SJSA1 (cell line): ENCODE measurements around the gene RASGRP4. TPM values are rescaled to one million over a fixed set of nuclear protein-coding genes. Genes with fewer than 3 reads are reported as not detected.
"Not testable (repeated sequence)": the region's sequence is repeated elsewhere in the genome, so short reads cannot be mapped to it uniquely, and the experiment has no call there.

Source experiments
- DNase-seq, 2 experiments: peaks; one replicate each; pipeline ENCODE4 v3.0.0-alpha.2; 2015 to 2020; ENCODE audit warnings: low spot score in 2 of 2, low read depth in 1 of 2
- H3K27ac ChIP-seq: fragments of 250-450 bp; sonication (Bioruptor Pico); 2 replicates; pipeline ENCODE4 v1.5.1; 2020; ENCODE audit warnings: mild to moderate bottlenecking, moderate library complexity
- H3K27me3 ChIP-seq: fragments of 250-450 bp; sonication (Bioruptor Pico); replicated peaks from 2 replicates; pipeline ENCODE4 v1.5.1; 2020; ENCODE audit warnings: mild to moderate bottlenecking, moderate library complexity
- H3K36me3 ChIP-seq: fragments of 250-450 bp; sonication (Bioruptor Pico); 2 replicates; pipeline ENCODE4 v1.5.1; 2020; ENCODE audit warnings: mild to moderate bottlenecking
- H3K4me1 ChIP-seq: fragments of 250-450 bp; sonication (Bioruptor Pico); replicated peaks from 2 replicates; pipeline ENCODE4 v1.6.1; 2021; ENCODE audit warnings: mild to moderate bottlenecking
- H3K4me3 ChIP-seq: fragments of 250-450 bp; sonication (Bioruptor Pico); 2 replicates; pipeline ENCODE4 v1.5.1; 2020; ENCODE audit warnings: mild to moderate bottlenecking
- H3K9me3 ChIP-seq: fragments of 250-450 bp; sonication (Bioruptor Pico); replicated peaks from 2 replicates; pipeline ENCODE4 v1.5.1; 2020; ENCODE audit warnings: mild to moderate bottlenecking
- total RNA-seq: library from RNA; depleted of rRNA; stranded (reverse); fragments of >200 nt; shearing (Covaris generic); gene quantifications from 2 replicates; pipeline ENCODE4 v1.2.3, GENCODE V29; 2014

Gene RASGRP4
- total RNA-seq, 1 experiment from 2014 or later = not detected

DNA sequence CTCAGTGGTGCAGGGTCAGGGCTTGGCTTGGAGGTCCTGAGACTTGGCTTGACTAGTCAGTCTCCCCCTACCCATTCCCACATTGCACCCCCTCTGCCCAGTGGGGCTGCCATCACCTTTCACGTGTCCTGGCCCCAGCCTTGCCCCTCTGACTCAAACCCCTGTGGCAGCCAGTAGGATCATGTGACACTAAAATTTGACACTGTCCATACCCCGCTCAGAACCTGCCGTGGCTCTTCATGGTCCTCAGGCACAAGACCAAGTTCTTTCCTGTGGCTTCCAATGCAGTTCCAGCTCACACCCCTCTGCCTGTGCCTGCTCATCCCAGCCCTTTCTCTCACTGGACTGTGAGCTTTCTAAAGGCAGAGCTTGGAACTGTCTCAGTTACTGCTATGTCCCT, 49.4 kb downstream of the RASGRP4 start:
- no peak overlapping the region for H3K27ac ChIP-seq

DNA sequence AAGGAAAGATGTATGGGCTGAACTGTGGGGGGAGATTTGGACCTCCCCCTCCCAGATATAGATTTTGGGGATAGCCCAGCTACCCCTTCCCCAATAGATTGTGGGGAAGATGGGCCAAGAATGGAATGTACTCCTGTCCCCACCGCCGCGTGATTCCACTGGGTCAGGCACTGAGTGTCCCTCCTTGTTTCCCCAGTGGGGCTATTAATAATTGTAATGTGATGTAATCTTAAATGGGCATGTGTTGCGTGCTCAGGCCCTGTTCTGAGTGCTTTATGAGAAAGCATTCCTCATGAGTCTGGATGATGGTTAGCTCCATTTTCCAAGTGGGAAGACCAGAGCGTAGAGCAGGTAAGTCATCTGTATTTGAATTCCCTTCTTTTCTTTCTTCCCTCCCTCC, 50.3 kb downstream of the RASGRP4 start:
- Histone ChIP-seq H3K4me3 (peak overlapping the region; percentile 84), H3K36me3 (peaks cover 46% of the 10 kb centered on the region), H3K4me1 (peaks cover 11% of the 10 kb centered on the region), H3K9me3 (no peaks in the 10 kb centered on the region), H3K27me3 (no peaks in the 10 kb centered on the region), H3K27ac (no peak overlapping the region)
- peak in 1 of 2 experiments; percentile 13 for DNase-seq

More for the DNA sequence above, 49.4 kb downstream of the RASGRP4 start:
- Histone ChIP-seq H3K9me3 (no peaks in the 10 kb centered on the region), H3K27me3 (no peaks in the 10 kb centered on the region), H3K36me3 (peaks cover 55% of the 10 kb centered on the region), H3K4me1 (peaks cover 11% of the 10 kb centered on the region), H3K4me3 (no peak overlapping the region)
- no peak for DNase-seq

- peak overlapping the region; percentile 84 for H3K4me3 ChIP-seq
- no peak for DNase-seq
- peaks cover 11% of the 10 kb centered on the region for H3K4me1 ChIP-seq
- peak overlapping the region; percentile 83 for H3K27ac ChIP-seq
- no peaks in the 10 kb centered on the region for H3K27me3 ChIP-seq
- no peaks in the 10 kb centered on the region for H3K9me3 ChIP-seq
- peaks cover 42% of the 10 kb centered on the region for H3K36me3 ChIP-seq
Observed at GRCh38 chr19:38375098-38375493, 50.9 kb downstream of the RASGRP4 start.

- peak within 1 kb of the TSS; percentile 83 for H3K27ac ChIP-seq
- peaks cover 11% of the 10 kb centered on the region for H3K4me1 ChIP-seq
- peak within 1 kb of the TSS; percentile 84 for H3K4me3 ChIP-seq
- DNase-seq = peak; percentile 96 to 99
- H3K9me3 ChIP-seq = no peaks in the 10 kb centered on the region
- peaks cover 36% of the 10 kb centered on the region for H3K36me3 ChIP-seq
- H3K27me3 ChIP-seq = 0 out of 2 replicates have a peak, but pooled peaks cover under 1% of the 10 kb centered on the region
Observed at GRCh38 chr19:38374332-38375097, 51.5 kb downstream of the RASGRP4 start, which contains the start of gene PSMD8. Gene PSMD8 (plus strand): TSS chr19:38374571. CDS start chr19:38374602, 31 bp downstream.

GRCh38 chr19:38373907-38374331, 52.1 kb downstream of the RASGRP4 start:
- Histone ChIP-seq H3K36me3 (peaks cover 30% of the 10 kb centered on the region), H3K4me3 (peak overlapping the region; percentile 84), H3K27ac (peak overlapping the region; percentile 33; the same call in 1 of the 2 replicates), H3K4me1 (peaks cover 11% of the 10 kb centered on the region), H3K9me3 (no peaks in the 10 kb centered on the region), H3K27me3 (0 out of 2 replicates have a peak, but pooled peaks cover 2% of the 10 kb centered on the region)
- DNase-seq = no peak

GRCh38 chr19:38371081-38371480, 54.9 kb downstream of the RASGRP4 start:
- no peak for DNase-seq
- H3K4me3 ChIP-seq = no peak overlapping the region
- 0 out of 2 replicates have a peak, but pooled peaks cover 3% of the 10 kb centered on the region for H3K27me3 ChIP-seq
- no peaks in the 10 kb centered on the region for H3K9me3 ChIP-seq
- no peak overlapping the region for H3K27ac ChIP-seq
- H3K4me1 ChIP-seq = peaks cover 6% of the 10 kb centered on the region
- peaks cover 5% of the 10 kb centered on the region for H3K36me3 ChIP-seq

GRCh38 chr19:38370299-38370698, 55.7 kb downstream of the RASGRP4 start:
- no peak overlapping the region for H3K27ac ChIP-seq
- no peak overlapping the region for H3K4me3 ChIP-seq
- no peak for DNase-seq
- no peaks in the 10 kb centered on the region for H3K9me3 ChIP-seq
- H3K4me1 ChIP-seq = no peaks in the 10 kb centered on the region
- H3K27me3 ChIP-seq = peaks cover 11% of the 10 kb centered on the region; the same call in 1 of the 2 replicates
- H3K36me3 ChIP-seq = peaks cover 3% of the 10 kb centered on the region

DNA sequence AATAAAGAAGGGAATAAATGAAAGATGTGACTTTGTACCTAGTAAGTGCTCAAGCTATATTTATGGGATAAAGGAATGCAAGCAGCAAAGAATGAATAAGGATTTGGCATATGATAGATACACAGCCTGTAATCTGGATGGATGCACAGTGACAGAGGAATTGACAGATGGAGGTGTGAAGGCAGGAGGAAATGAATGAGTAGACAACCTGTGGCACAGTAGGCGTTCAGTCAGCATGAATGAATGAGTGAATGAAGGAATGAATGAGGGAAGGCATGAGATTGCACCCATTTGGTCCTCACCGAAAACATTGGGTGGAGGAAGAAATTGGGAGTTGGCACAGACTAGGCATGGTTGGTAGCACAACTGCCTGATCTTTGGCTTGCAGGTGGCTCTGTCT, 56.4 kb downstream of the RASGRP4 start:
- no peak for DNase-seq
- H3K4me3 ChIP-seq = no peak overlapping the region
- H3K27me3 ChIP-seq = peaks cover 17% of the 10 kb centered on the region; the same call in 1 of the 2 replicates
- H3K9me3 ChIP-seq = no peaks in the 10 kb centered on the region
- H3K36me3 ChIP-seq = no peaks in the 10 kb centered on the region
- no peaks in the 10 kb centered on the region for H3K4me1 ChIP-seq
- no peak overlapping the region for H3K27ac ChIP-seq

- H3K4me3 ChIP-seq = no peak overlapping the region
Observed at GRCh38 chr19:38367041-38367440, 59.0 kb downstream of the RASGRP4 start.

DNA sequence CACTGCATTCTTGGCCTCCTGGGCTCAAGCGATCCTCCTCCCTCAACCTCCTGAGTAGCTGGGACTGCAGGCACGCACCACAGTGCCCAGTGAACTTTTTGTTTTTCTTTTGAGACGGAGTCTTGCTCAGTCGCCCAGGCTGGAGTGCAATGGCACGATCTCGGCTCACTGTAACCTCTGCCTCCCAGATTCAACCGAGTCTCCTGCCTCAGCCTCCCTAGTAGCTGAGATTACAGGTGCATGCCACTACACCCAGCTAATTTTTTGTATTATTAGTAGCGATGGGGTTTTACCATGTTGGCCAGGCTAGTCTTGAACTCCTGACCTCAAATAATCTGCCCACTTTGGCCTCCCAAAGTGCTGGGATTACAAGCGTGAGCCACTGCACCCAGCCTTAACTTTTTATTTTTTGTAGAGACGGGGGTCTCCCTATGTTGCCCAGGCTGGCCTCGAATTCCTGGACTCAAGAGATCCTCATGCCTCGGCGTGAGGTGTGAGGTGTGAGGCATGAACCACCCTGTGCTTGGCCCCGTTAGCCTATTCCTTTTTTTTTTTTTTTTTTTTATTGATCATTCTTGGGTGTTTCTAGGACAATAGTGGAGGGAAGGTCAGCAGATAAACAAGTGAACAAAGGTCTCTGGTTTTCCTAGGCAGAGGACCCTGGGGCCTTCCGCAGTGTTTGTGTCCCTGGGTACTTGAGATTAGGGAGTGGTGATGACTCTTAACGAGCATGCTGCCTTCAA, 62.9 kb downstream of the RASGRP4 start:
- H3K4me3 ChIP-seq = not testable (repeated sequence)

More at GRCh38 chr19:38367041-38367440, 59.0 kb downstream of the RASGRP4 start:
- Histone ChIP-seq H3K9me3 (no peaks in the 10 kb centered on the region), H3K27ac (no peak overlapping the region), H3K27me3 (peaks cover 21% of the 10 kb centered on the region; the same call in 1 of the 2 replicates), H3K36me3 (no peaks in the 10 kb centered on the region), H3K4me1 (peaks cover 4% of the 10 kb centered on the region)
- DNase-seq = no peak

DNA sequence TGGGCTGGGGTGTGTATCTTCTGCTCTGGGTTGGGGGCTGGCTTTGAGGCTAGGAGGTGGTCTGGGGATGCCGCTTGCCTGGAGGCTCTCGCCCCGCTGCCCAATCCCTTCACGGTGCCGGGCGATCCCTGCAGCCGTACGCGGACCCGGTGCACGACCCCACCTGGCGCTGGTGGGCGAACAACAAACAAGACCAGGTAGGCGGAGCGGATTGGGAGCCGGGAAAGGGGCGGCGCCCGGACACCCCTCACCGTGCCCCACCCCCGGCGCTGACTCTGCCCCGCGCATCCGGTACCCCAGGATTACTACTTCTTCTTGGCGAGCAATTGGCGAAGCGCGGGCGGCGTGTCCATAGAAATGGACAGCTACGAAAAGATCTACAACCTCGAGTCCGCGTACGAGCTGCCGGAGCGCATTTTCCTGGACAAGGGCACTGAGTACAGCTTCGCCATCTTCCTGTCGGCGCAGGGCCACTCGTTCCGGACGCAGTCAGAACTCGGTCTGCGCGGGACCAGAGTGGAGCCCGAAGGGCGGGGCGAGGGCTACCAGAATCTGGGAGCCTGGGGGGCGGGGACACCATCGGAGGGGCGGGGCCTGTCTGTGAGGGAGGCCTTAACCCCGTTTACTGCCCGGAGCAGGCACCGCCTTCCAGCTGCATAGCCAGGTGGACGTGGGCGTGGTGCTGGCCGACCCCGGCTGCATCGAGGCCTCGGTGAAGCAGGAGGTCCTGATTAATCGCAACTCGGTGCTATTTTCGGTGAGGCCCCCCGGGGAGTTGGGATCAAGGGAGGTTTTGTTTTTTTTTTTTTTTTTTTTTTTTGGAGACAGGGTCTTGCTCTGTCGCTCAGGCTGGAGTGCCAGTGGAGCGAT, 63.7 kb downstream of the RASGRP4 start:
- Histone ChIP-seq H3K27ac (no peak overlapping the region), H3K4me3 (peak overlapping the region; percentile 30)
- peak; percentile 27 to 67 for DNase-seq

More for the DNA sequence above, 62.9 kb downstream of the RASGRP4 start:
- H3K9me3 ChIP-seq, DNase-seq, H3K27ac ChIP-seq, H3K36me3 ChIP-seq: not testable (repeated sequence)
- peaks cover 12% of the 10 kb centered on the region for H3K4me1 ChIP-seq
- peaks cover 53% of the 10 kb centered on the region for H3K27me3 ChIP-seq

GRCh38 chr19:38361633-38362075, 64.4 kb downstream of the RASGRP4 start:
- peak; percentile 37 to 67 for DNase-seq
- Histone ChIP-seq H3K4me3 (peak overlapping the region; percentile 30), H3K36me3 (no peaks in the 10 kb centered on the region), H3K4me1 (peaks cover 12% of the 10 kb centered on the region), H3K9me3 (no peaks in the 10 kb centered on the region), H3K27ac (no peak overlapping the region), H3K27me3 (peaks cover 57% of the 10 kb centered on the region)

More for the DNA sequence above, 63.7 kb downstream of the RASGRP4 start:
- H3K27me3 ChIP-seq = peaks cover 54% of the 10 kb centered on the region
- H3K9me3 ChIP-seq = no peaks in the 10 kb centered on the region
- H3K4me1 ChIP-seq = peaks cover 12% of the 10 kb centered on the region
- no peaks in the 10 kb centered on the region for H3K36me3 ChIP-seq
